ENCODE measurements around the gene LRRC59.
"Not testable (repeated sequence)": the region's sequence is repeated elsewhere in the genome, so short reads cannot be mapped to it uniquely, and the experiment has no call there.

LRRC59 gene

DNA sequence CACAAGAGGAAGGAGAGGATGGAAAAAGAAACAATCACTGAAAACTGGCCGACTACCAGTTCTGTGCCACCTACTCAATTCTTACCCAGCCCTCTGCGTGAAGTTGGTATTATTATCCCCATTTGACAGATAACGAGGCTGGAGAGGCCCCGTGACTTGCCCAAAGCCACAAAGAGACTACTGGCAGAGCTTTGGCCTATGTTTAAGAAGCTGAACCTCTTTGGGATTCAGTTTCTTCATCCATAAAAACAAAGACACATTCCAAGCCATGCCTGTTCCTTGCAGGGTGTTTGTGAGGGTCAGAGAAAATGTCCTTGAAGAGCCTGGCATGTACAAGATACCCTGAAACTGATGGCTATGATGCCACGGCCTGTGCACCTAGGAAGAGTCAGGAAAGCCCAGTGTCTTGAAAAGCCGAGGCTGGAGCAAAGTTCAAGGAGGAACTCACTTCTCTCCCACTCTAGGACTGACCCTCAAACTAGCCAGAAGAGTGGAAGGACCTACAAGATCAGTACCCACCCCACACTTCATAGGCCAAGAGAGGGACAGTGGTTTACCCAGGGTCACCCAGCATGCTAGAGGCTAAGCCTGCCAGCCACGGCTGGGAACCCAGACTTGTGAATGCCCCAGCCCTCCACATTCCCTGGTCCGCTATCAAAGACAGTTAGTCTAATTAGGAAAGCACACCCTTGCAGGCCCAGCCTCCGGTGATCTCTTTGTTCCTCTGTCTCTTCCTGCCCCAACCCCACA is 27.1 kb upstream of the LRRC59 start:
- DNase-seq = no peak

DNA sequence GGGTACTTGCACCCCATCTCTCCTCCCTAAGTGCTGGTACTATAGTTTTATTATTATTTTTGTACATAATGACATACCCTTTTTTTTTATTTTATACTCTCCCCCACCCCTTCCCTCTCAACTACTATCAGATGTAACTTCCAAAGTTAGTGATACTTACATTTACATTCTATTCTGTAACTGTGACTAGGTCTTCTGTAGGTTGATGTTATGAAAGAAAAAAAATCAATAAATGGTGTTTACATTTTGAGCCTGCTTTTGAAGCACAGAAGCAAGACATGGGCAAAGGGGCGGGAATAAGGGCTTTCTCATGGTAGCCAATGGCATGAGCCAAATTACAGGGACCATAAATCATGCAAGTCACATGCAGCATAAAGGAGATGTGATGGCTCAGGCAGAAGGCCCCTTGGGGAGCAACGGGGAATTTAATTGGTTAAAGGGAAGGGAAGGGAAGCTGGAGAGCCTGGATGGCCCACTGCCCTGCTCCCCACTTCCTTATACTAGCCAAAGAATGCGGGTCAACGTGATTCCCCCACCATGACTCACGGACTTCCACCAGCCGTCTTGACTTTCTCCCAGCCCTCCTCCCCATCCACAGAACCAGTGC is 26.3 kb upstream of the LRRC59 start:
- DNase-seq = no peak

DNA sequence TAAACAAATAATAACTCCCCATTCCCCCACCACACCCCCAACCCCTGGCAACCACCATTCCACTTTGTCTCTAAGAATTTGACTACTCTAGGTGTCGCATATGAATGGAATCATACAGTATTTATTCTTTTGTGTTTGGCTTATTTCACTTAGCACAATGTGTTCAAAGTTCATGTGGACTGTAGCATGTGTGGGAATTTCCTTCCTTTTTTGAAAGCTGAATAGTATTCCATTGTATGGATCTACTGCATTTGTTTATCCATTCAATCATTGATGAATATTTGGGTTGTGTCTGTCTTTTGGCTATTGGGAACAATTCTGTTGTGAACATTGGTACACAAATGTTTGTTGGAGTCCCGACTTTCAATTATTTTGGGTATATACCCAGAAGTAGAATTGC is 25.4 kb upstream of the LRRC59 start:
- DNase-seq = no peak

DNA sequence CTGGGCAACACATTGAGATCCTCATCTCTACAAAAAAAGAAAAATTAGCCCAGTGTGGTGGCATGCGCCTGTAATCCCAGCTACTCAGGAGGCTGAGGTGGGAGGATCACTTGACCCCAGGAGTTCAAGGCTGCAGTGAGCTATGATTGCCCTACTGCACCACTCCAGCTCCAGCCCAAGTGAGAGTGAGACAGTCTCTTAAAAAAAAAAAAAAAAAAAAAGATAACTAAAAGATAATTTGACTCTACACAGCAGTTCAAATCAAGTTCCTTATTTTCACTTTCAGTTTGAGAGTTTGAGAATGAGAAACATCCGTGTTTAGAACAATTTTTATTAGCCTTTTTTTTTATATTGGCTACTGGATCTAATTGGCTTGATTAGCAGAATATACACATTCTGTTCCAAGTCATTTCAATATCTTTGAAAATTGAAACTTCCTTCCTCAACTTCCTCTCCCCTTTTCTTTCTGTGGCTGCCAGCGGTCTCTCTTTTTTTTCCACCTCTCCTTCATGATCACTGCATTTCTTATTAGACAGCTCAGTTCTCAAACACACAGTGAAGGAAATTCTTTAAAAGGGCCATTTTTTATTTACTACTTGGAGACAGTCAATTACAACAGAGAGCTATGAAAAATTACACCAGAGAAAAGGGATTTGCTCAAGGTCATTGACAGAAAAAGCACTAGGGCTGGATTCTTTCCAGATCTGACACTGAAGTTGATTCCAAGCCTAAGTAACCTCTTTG is 24.2 kb upstream of the LRRC59 start:
- no peak for DNase-seq

DNA sequence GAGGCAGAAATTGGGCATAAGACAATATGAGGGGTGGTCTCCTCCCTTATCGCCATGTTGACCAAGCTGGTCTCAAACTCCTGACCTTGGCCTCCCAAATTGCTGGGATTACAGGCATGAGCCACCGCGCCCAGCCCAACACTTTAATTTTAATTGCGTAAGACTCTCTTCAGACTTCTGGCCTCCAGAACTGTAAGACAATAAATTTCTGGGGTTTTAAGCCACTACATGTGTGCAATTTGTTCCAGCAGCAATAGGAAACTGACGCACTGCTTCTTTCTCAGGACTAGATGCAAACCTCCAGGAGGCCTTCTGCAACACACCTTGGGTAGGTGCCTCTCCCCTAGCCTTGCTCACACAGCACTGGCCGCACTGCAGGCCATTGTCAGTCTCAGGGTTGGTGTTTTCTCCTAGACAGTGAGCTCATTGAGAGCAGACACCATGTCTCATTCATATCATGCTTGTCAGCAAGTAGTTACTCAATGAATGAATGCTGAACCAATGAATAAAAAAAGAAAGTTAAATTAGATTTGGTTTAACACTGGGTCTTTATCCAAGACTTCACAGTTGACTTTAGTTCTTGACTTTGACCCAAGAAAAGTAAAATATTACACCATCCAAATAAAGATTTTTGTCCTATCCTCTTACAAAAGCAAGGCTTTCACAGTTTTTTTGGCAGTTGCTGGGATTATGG is 23.2 kb upstream of the LRRC59 start:
- DNase-seq = no peak

DNA sequence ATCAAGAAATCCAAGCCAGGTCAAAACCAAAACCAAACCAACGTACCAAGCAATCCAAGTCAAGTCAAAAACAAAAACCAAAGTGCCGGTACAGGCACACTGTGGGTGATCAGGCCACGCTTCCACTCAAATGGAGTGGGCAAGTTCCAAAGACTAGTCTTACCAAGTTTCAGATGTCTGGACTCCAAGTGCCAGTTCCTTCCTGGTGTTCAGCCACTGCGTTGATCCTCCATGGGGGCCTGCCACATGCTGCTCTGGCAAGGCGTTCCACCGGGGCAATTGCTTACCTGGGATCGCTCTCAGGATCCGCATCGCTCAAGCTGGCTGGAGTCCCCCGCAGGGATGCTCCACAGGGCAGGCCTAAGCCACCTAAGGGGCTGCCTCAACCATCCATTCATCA is 22.3 kb upstream of the LRRC59 start:
- not testable (repeated sequence) for DNase-seq

DNA sequence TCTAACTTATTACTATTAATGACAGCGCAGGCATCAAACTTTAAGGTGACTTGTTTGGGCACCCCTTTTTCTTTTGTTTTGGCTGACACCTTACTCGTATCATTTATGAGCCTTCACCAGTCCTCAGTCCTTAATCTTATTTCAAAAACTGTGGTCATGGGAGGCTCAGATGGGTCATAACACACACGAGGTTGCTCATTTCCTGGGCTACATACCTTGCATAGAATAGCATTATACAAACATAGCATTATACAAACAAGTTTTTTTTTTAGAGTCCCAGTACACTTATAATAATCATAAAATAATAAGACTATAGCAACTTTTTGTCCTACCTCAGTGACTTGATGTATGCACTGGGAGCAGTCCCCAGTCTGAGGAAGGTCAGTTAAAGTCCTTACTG is 17.5 kb upstream of the LRRC59 start:
- DNase-seq = no peak

DNA sequence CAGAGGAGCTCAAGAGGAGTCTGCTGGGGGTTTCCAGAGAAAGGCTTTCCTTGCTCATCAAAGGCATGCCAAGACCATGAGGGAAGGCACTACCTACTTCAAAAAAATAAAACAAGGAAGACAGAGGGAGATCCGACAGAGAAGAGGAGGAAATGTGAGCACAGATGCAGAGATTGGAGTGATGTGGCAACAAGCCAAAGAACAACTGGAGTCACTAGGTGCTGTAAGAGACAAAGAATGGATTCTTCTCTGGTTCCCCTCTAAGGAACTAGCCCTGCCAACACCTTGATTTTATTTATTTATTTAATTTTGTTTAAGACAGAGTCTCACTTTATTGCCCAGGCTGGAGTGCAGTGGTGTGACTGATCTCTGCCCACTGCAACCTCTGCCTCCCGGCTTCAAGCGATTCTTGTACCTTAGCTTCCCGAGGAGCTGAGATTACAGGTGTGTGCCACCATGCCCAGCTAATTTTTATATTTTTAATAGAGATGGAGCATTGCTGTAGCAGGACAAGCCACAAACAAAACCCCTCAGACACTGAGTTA is 14.9 kb upstream of the LRRC59 start:
- DNase-seq = no peak

DNA sequence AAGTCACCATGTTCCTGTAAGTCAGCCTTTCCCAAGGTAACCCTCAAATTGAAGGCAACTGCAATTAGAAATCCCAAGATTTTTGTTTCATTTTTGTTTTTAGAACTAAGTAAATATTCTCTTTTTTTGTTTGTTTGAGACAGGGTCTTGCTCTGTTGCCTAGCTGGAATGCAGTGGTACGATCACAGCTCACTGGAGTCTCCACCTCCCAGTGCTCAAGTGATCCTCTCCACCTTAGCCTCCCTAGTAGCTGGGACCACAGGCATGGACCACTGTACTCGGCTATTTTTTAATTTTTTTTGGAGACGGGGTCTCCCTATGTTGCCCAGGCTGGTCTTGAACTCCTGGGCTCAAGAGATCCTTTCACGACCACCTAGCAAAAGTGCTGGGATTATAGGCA is 10.6 kb upstream of the LRRC59 start:
- no peak for DNase-seq

DNA sequence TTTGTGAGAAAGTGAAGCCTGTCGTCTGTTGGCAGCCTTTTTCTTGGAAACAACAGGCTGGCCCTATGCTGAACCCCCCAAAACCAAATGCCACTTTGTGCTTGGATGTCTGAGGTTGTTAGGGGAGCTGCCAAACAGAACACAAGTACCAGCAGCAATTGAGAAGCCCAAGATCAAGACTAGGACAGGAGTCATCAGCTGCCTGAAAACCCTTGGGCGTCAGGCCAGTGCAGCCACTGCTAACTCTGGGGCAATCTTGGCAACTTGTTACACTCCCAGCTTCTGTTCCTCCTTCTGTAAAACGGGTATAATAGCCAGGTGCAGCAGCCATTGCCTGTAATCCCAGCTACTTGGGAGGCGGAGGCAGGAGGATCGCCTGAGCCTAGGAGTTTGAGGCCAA is 9.3 kb upstream of the LRRC59 start:
- DNase-seq = no peak

DNA sequence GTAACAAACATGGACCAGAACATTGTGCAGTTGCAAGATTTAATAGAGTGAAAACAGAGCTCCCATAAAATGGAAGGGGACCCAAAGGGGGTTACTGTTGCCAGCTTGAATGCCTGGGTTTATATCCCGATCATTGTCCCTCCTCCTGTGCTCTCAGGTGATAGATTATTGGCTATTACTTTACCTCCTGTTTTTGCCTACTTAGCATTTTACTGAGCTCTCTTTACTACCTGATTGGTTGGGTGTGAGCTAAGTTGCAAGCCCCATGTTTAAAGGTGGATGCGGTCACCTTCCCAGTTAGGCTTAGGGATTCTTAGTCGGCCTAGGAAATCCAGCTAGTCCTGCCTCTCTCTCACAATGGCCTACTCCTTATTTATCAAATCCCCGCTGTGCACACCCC is 8.0 kb upstream of the LRRC59 start:
- DNase-seq = not testable (repeated sequence)

DNA sequence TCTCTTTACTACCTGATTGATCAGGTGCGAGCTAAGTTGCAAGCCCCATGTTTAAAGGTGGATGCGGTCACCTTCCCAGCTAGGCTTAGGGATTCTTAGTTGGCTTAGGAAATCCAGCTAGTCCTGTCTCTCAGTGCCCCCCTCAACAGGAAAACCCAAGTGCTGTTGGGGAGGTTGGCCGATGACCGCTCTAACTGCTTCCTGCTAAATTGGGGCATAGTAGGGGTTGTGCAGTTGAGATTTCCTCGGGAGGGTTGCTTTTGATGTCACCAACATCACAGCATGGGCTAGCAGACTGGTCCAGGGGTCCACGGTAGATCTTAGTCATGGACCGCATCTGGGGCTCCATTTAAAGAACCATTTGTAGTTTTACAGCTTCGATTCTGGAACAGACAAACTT is 2.3 kb upstream of the LRRC59 start:
- not testable (repeated sequence) for DNase-seq

DNA sequence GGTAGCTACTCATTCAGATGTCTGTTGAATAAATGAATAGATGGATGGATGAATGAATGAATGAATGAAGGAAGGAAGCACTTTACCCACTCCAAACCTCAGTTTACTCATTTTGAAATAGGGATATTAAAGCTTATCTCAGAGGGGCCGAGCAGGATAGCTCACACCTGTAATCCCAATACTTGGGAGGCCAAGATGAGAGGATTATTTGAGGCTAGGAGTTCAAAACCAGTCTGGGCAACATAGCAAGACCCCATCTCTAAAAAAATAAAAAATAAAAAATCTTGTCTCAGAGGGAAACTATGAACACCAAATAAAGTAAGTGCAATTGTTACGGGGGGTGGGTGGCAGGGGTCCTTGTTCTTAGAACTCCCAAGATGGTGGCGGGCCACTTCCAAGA is 1.3 kb upstream of the LRRC59 start:
- not testable (repeated sequence) for DNase-seq

DNA sequence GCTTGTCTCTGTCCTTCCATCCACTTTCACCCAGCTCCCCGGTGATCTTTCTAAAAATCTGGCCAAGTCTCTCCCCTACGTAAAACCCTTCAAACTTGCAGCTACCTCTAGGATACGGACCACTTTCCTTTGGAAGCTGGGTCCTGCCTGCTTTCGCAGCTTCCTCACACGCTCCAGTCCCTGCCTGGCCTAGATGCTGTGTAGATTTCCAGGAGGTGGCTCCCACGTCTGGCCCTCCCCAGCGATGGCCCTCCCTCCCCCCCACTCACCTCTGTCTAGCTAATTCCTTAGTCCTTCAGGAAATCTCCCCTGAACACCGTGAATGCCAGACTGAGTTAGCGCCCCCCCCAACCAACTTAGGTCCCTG is 579 bp upstream of the LRRC59 start:
- no peak for DNase-seq

DNA sequence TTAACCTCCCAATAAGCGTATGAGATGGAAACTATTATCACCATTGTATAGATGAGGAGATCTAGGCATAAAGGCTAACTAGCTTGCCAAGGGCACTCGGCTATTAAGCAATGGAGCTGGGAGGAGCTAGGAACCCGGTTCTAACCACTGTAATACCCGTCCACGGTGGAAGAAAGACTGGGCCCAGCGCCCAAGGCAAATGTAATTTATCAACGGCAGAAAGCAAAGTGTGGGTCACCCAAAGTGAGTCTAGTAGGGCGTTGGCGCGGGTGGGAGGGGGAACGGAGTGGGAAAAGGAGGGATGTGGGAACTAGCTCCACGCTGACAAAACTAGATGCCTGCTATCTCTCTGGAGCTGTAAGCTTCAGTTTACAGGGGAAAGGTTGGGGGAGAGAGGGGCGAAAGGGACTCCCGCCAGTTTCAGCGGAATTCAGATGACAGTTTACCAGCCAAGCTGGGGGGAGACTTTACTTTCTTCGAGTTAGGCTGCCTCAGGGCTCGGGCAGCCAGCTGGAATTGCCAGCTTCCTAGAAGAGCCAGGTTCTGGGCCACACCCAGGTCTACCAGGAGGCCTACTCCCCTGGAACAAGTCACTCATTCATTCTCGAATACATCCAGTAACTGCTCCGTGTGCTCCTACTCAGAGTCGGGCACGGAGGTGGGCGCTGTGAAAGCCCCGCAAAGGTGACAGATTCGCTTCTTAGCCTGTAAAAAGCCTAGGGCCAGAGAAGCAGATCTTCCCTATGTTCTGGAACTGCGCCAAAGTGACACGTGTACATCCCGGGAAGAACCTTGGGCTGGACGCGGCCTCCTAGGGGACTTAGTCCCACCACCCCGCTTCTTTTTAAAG is 837 bp downstream of the LRRC59 start:
- DNase-seq = no peak

DNA sequence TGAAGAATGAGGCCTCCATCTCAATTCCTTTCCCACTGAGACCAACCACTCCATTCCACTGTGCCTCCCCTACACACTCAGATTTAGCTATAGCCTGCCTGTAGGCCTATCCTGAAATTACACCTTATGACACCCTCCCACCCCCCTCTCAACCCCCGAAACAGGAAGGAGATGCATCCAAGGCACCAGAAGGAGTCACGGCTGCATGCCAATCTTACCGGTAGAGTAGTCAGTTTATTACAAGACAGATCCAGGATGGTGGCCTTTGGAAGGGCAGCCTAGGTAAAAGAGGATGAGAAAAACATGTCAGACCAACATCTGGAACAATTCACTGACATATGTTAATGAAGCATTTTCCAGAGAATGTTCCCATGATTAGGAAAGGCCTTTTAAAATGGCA is 2.6 kb downstream of the LRRC59 start:
- DNase-seq = no peak

DNA sequence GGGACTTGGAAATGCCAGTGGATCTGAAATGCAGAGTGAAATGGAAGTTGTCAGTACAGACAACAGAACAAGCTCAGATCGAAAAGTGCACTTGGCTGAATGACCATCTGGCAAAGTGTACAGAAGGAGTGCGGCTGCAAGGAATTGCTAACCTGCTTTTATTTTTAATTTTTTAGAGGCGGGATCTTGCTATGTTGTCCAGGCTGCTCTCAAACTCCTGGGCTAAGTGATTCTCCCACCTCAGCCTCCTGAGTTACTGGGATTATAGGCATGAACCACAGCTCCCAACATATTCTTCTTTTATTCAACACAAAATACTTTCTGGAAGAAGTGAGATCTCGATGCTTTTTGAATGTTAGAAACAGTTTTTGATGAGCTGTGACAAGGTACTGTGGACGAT is 3.6 kb downstream of the LRRC59 start:
- DNase-seq = no peak

DNA sequence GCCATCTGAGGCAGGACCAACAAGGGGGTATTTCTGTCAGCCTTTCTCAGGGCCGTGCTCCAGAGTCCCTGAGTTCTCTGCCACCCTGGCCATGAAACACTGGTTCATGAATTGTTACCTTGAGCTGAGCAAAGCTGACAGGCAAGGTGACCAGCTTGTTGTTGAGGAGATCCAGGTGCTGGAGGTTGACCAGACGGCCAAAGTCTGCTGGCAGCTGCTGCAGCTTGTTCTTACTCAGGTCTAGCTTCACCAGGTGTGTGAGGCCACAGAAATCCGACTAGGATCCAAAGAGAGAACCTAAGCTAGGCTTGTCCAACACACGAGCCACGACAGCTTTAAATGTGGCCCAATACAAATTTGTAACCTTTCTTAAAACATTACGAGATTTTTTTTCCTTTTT is 4.7 kb downstream of the LRRC59 start:
- no peak for DNase-seq

DNA sequence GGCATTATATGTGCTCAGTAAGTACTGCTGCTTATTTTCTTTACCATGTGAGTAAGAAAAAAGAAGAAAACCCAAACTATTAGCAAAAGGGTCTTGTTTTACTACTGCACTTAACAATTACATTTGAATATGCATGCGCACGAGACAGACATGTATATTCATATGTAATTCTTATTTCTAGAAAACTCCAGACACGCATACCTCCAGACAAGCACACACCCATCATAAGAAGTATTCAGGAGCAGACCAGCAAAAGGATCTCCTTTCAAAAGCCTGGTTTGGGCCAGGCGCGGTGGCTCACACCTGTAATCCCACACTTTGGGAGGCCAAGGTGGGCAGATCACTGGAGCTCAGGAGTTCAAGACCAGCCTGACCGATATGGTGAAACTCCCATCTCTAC is 7.8 kb downstream of the LRRC59 start:
- no peak for DNase-seq

DNA sequence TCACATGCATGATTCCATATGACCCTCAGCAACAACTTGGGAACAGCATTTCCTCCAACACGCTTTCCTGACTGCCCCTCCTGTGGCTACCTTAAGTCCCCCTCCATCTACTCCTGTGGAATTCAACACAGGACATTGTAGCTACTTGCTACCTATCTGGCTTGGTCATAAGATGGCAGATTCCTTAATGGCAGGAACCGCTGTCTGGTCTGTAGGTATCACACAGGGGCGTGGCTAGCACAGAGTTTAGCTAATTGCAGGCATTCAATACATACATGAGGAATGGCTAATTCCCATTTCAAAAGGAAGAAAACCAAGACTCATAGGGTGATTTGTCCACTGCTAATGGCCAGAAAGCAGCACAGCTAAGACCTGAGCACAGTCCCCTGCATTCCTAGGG is 8.6 kb downstream of the LRRC59 start:
- DNase-seq = no peak

DNA sequence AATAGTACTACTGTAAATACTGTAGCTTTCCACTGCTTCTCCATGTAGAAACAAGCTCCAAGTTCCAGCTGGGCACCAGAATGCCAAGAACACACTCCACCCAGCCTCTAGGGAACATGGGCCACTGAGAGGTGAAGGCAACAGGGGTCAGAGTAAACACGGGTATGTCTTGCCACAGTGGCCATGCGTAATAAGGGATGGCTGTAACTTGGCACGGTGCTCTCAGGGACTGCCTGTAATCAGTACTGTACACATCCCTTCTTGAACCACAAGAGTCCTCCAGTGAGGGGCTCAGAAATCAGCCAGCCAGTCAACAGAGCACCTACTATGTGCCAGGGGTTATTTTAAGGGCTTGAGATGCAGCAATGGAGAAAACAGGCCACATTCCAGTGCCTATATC is 10.8 kb downstream of the LRRC59 start:
- no peak for DNase-seq

DNA sequence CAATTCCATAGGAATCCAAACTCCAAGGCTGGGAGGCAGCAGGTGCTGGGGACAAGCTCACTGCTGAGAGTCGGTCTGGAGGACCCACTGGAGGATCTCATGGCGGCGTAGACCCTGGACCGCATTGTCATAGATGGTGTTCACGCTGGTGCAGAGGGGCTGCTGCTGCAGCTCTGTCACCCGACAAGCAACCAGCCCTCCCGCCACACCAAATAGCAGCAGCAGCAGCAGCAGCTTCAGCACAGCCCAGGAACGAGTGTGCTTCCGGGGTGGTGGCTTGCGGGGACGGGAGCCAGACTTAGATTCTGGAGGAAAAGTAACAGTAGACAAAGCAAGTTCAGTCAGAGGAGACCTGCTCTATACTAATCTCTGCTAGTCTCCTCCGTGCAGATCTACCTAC is 14.4 kb downstream of the LRRC59 start:
- no peak for DNase-seq

DNA sequence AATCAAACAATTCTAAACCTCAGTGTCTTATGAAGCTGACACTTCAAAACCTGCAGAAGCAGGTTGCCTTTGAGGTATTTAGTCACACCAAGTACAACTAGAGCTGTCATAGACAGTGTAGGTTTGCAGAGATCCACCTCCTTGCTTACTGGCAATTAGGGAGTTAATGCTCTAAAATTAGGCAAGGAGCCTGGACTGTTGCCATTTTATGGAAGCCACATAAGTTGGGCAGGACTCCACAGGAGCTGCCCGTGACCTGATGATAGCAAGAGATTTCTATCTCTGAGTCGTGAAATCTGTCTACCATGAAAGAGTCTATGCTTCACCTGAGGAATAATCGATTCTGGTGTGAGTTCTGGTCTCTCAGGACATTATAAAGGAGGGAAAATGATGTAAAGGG is 15.4 kb downstream of the LRRC59 start:
- DNase-seq = no peak
